ENCODE measurements around the gene TPRN.

The TPRN gene

DNA sequence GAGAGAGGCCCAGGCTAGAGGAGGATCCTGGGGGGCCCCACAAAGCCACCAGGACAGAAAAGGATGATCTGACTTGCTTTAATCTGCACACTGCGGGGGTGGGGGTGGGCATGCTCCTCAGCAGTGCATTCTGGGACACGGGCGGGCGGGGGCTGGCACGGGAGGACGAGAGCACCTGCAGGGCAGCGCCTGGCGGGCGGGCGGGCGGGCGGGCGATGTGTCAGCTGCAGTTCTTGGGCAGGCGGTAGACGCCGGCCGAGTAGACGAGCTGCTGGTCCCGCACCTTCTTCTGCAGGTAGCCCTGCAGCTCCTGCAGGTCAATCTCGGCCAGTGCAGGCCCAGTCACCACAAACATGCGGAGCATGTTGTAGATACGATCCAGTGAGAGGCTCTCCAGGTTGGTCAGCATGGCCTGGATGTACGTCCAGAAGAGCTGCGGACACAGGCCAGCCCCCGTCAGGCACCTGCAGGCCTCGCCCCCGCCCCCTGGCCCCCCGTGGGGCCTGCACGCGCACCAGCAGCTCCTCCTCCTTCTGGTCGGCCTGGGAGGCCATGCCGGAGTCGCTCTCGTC, 25.7 kb downstream of the TPRN start:
- Histone ChIP-seq H3K27ac (no peak overlapping the region), H3K27me3 (peaks cover 0 to 34% of the 10 kb centered on the region in 2 donors), H3K4me3 (no peak overlapping the region), H3K36me3 (peaks cover 6 to 32% (median 11%) of the 10 kb centered on the region in 3 donors), H3K9me3 (no peaks in the 10 kb centered on the region), H3K4me1 (peaks cover 0 to 19% (median 1%) of the 10 kb centered on the region in 4 donors)
- DNase-seq = no peak
- TF ChIP-seq CTCF (IDR thresholded peaks at IDR 0.05) = no peak
- intact Hi-C loops (cut with DNase I; ENCODE audit: low total_unique reads) = no loop called here

- peaks cover 0 to 24% (median 4%) of the 10 kb centered on the region in 3 donors for H3K36me3 ChIP-seq
- DNase-seq = no peak
- H3K27me3 ChIP-seq = peaks cover 0 to 42% of the 10 kb centered on the region in 2 donors
- no peak for TF ChIP-seq CTCF (IDR thresholded peaks at IDR 0.05)
- intact Hi-C loops (cut with DNase I; ENCODE audit: low total_unique reads) = no loop called here
- H3K27ac ChIP-seq = no peak overlapping the region
- peaks cover 0 to 26% (median 9%) of the 10 kb centered on the region in 4 donors for H3K4me1 ChIP-seq
- H3K9me3 ChIP-seq = no peaks in the 10 kb centered on the region
- H3K4me3 ChIP-seq = no peak overlapping the region
Measured at GRCh38 chr9:137173796-137174664, 26.5 kb downstream of the TPRN start.

- Histone ChIP-seq H3K4me3 (no peak overlapping the region), H3K27me3 (peaks cover 0 to 51% of the 10 kb centered on the region in 2 donors), H3K36me3 (peaks cover 0 to 15% (median 0%) of the 10 kb centered on the region in 3 donors), H3K9me3 (no peaks in the 10 kb centered on the region), H3K27ac (no peak overlapping the region), H3K4me1 (peaks cover 0 to 35% (median 18%) of the 10 kb centered on the region in 4 donors)
- intact Hi-C loops (cut with DNase I; ENCODE audit: low total_unique reads) = no loop called here
- TF ChIP-seq CTCF (IDR thresholded peaks at IDR 0.05) = no peak
- DNase-seq = no peak
Measured at GRCh38 chr9:137172901-137173795, 27.4 kb downstream of the TPRN start.

DNA sequence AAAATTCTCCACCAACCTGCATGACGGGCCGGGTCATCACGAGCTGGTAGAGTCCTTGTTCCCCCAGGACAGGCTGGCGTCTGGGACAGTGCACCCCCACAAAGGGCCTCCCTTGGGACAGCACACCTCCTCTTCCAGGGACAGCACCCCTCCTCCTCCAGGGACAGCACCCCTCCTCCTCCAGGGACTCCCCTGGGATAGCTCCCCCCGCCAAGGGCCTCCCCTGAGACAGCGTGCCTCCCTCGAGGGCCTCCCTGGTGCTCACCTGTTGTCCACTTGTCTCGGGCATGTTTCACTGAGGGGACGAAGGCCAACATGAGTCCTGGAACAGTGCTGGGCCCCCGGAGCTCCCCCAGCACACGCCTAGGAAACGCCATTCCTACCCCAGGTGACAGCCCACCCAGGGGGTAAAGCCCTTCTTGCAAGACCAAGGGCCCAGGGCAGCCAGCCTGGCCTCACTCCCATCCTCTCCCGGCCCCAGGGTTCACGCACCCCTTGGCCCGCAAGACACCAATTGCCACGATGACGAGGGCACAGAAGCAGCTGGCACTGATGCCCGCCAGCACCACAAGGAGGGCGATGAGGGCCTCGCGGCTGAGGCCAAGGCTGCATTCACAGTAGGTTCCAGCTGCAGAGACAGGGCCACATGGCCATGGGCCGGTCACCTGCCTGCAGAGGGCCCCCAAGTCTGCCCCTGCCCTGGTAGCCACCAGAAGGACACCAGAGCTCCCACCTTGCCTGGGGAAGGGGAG, 29.2 kb downstream of the TPRN start:
- Histone ChIP-seq H3K9me3 (no peaks in the 10 kb centered on the region), H3K27me3 (peaks cover 5 to 69% of the 10 kb centered on the region in 2 donors), H3K36me3 (no peaks in the 10 kb centered on the region), H3K4me1 (peaks cover 0 to 51% (median 27%) of the 10 kb centered on the region in 4 donors), H3K4me3 (no peak overlapping the region), H3K27ac (no peak overlapping the region)
- TF ChIP-seq CTCF (IDR thresholded peaks at IDR 0.05) = no peak
- no peak for DNase-seq
- intact Hi-C loops (cut with DNase I; ENCODE audit: low total_unique reads) = no loop called here
